ENCODE results near the gene C2CD2. TPM values are rescaled to one million over a fixed set of nuclear protein-coding genes. Genes with fewer than 3 reads are reported as not detected.
A peak's percentile ranks its signal among the peaks of the same experiment; 100 is the strongest.

The C2CD2 gene
- total RNA-seq, 2 donors from 2014 or later, result 26.3 to 28.7 TPM

GRCh38 chr21:41898998-41899397 lies 54.8 kb downstream of the C2CD2 start:
- peaks cover 12% of the 10 kb centered on the region for H3K4me1 Mint-ChIP-seq
- no peak overlapping the region for H3K27ac Mint-ChIP-seq
- Histone ChIP-seq H3K9ac (ENCODE audit: extremely low read depth, low read length, poor library complexity, severe bottlenecking) (no peak overlapping the region), H3K36me3 (ENCODE audit: control insufficient read depth, insufficient read depth, low read length) (peaks cover 12% of the 10 kb centered on the region), H3K9me3 (ENCODE audit: control insufficient read depth, low read length) (no peaks in the 10 kb centered on the region), H3K27me3 (ENCODE audit: control insufficient read depth, insufficient read depth, low read length, poor library complexity, severe bottlenecking) (no peaks in the 10 kb centered on the region), H3K4me3 (ENCODE audit: low read length) (no peak overlapping the region), H3K4me1 (ENCODE audit: control insufficient read depth, insufficient read depth, low read length) (peaks cover 5% of the 10 kb centered on the region), H3K27ac (ENCODE audit: low read depth, low read length) (peak overlapping the region; percentile 38)
- no peaks in the 10 kb centered on the region for H3K27me3 Mint-ChIP-seq (ENCODE audit: insufficient read depth)
- H3K9me3 Mint-ChIP-seq, result no peaks in the 10 kb centered on the region
- H3K36me3 Mint-ChIP-seq (ENCODE audit: low read depth), result peaks cover 13% of the 10 kb centered on the region
- DNase-seq, result no peak
- H3K4me3 Mint-ChIP-seq, result no peak overlapping the region
- WGBS, 2 experiments (ENCODE audit: insufficient coverage in 1 of 2, insufficient read length in 1 of 2), result 91 to 98% methylated on average over 10 to 17 of the region's 17 CpGs
- no peak for TF ChIP-seq CTCF (conservative IDR thresholded peaks at IDR 0.05)

GRCh38 chr21:41897700-41898099 lies 56.1 kb downstream of the C2CD2 start:
- H3K27me3 Mint-ChIP-seq (ENCODE audit: insufficient read depth), result no peaks in the 10 kb centered on the region
- Histone ChIP-seq H3K9me3 (ENCODE audit: control insufficient read depth, low read length) (no peaks in the 10 kb centered on the region), H3K4me1 (ENCODE audit: control insufficient read depth, insufficient read depth, low read length) (peaks cover 5% of the 10 kb centered on the region), H3K36me3 (ENCODE audit: control insufficient read depth, insufficient read depth, low read length) (peaks cover 12% of the 10 kb centered on the region), H3K27me3 (ENCODE audit: control insufficient read depth, insufficient read depth, low read length, poor library complexity, severe bottlenecking) (no peaks in the 10 kb centered on the region), H3K4me3 (ENCODE audit: low read length) (no peak overlapping the region), H3K27ac (ENCODE audit: low read depth, low read length) (peak overlapping the region; percentile 32), H3K9ac (ENCODE audit: extremely low read depth, low read length, poor library complexity, severe bottlenecking) (no peak overlapping the region)
- H3K4me3 Mint-ChIP-seq, result no peak overlapping the region
- peaks cover 13% of the 10 kb centered on the region for H3K36me3 Mint-ChIP-seq (ENCODE audit: low read depth)
- no peaks in the 10 kb centered on the region for H3K9me3 Mint-ChIP-seq
- peak; percentile 59 for DNase-seq
- 54 to 74% methylated on average over 5 to 8 of the region's 8 CpGs for WGBS, 2 experiments (ENCODE audit: insufficient coverage in 1 of 2, insufficient read length in 1 of 2)
- H3K4me1 Mint-ChIP-seq, result peaks cover 12% of the 10 kb centered on the region
- no peak overlapping the region for H3K27ac Mint-ChIP-seq
- no peak for TF ChIP-seq CTCF (conservative IDR thresholded peaks at IDR 0.05)

GRCh38 chr21:41897047-41897669 lies 56.7 kb downstream of the C2CD2 start:
- Histone ChIP-seq H3K27ac (ENCODE audit: low read depth, low read length) (peak overlapping the region; percentile 32), H3K4me3 (ENCODE audit: low read length) (no peak overlapping the region), H3K9me3 (ENCODE audit: control insufficient read depth, low read length) (no peaks in the 10 kb centered on the region), H3K27me3 (ENCODE audit: control insufficient read depth, insufficient read depth, low read length, poor library complexity, severe bottlenecking) (no peaks in the 10 kb centered on the region), H3K36me3 (ENCODE audit: control insufficient read depth, insufficient read depth, low read length) (peaks cover 7% of the 10 kb centered on the region), H3K4me1 (ENCODE audit: control insufficient read depth, insufficient read depth, low read length) (peaks cover 5% of the 10 kb centered on the region), H3K9ac (ENCODE audit: extremely low read depth, low read length, poor library complexity, severe bottlenecking) (no peak overlapping the region)
- H3K27me3 Mint-ChIP-seq (ENCODE audit: insufficient read depth), result no peaks in the 10 kb centered on the region
- DNase-seq, result no peak
- 86 to 88% methylated on average over 3 to 11 of the region's 11 CpGs for WGBS, 2 experiments (ENCODE audit: insufficient coverage in 1 of 2, insufficient read length in 1 of 2)
- no peak for TF ChIP-seq CTCF (conservative IDR thresholded peaks at IDR 0.05)
- H3K36me3 Mint-ChIP-seq (ENCODE audit: low read depth), result peaks cover 13% of the 10 kb centered on the region
- H3K4me3 Mint-ChIP-seq, result no peak overlapping the region
- peaks cover 12% of the 10 kb centered on the region for H3K4me1 Mint-ChIP-seq
- no peaks in the 10 kb centered on the region for H3K9me3 Mint-ChIP-seq
- peak overlapping the region; percentile 3 for H3K27ac Mint-ChIP-seq
